Bronchial epithelial cell (primary cell): ENCODE measurements around the gene FGF19. TPM values are rescaled to one million over a fixed set of nuclear protein-coding genes. Genes with fewer than 3 reads are reported as not detected.
"Not testable (repeated sequence)": the region's sequence is repeated elsewhere in the genome, so short reads cannot be mapped to it uniquely, and the experiment has no call there.

ENCODE experiments used
- DNase-seq: peaks from one replicate; pipeline ENCODE4 v3.0.0-alpha.2; 2010; ENCODE audit warnings: low read depth
- FAIRE-seq: peaks from 2 replicates; lab custom pipeline; 2011; peaks lifted over from hg19 to GRCh38; lab: Jason Lieb, UNC
- H3K27me3 ChIP-seq: 2 replicates; pipeline ENCODE4 v1.5.1; 2011; ENCODE audit warnings: low read length; ENCODE audit not compliant: control insufficient read depth, insufficient read depth
- H3K36me3 ChIP-seq: 2 replicates; pipeline ENCODE4 v1.5.1; 2011; ENCODE audit warnings: low read length; ENCODE audit not compliant: control insufficient read depth, insufficient read depth
- H3K4me3 ChIP-seq: 2 replicates; pipeline ENCODE4 v1.5.1; 2011; ENCODE audit warnings: mild to moderate bottlenecking, low read depth, low read length, control low read depth
- total RNA-seq: library from RNA; depleted of rRNA; stranded (reverse); fragments of >200 nt; gene quantifications from 2 replicates; pipeline ENCODE4 v1.2.1, GENCODE V29; 2014
- TF ChIP-seq, protein P1 (sequence below): IDR thresholded peaks from 2 replicates; pipeline ENCODE4 v1.5.1; 2011; ENCODE audit warnings: mild to moderate bottlenecking, moderate library complexity, low read length, control low read depth, inconsistent platforms; ENCODE audit not compliant: insufficient read depth, severe bottlenecking

FGF19 gene
- total RNA-seq, 1 donor from 2014 or later = not detected

DNA sequence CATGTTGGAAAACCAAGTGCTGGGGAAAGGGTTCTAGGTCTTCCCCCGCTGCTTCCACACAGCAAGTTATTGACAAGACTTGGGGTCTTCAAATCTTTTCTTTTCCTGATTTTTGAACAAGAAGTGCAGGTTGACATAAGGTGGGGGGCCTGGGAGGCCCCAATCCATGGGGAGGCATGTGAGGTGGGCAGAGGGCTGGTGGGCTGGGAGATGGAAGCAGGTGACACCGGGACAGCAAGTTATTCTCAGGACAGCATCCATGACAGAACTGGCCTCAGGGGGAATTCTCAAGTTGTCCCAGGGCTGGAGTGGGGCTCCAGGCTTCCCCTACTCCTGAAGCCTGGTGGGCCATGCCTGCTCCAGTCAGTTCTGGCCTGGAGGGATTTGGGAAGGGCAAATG is 5.5 kb downstream of the FGF19 start:
- TF ChIP-seq, protein P1, sequence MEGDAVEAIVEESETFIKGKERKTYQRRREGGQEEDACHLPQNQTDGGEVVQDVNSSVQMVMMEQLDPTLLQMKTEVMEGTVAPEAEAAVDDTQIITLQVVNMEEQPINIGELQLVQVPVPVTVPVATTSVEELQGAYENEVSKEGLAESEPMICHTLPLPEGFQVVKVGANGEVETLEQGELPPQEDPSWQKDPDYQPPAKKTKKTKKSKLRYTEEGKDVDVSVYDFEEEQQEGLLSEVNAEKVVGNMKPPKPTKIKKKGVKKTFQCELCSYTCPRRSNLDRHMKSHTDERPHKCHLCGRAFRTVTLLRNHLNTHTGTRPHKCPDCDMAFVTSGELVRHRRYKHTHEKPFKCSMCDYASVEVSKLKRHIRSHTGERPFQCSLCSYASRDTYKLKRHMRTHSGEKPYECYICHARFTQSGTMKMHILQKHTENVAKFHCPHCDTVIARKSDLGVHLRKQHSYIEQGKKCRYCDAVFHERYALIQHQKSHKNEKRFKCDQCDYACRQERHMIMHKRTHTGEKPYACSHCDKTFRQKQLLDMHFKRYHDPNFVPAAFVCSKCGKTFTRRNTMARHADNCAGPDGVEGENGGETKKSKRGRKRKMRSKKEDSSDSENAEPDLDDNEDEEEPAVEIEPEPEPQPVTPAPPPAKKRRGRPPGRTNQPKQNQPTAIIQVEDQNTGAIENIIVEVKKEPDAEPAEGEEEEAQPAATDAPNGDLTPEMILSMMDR = no peak
- Histone ChIP-seq H3K4me3 (no peak overlapping the region), H3K27me3 (peaks cover 15% of the 10 kb centered on the region), H3K36me3 (no peaks in the 10 kb centered on the region)
- no peak for FAIRE-seq
- DNase-seq = no peak

DNA sequence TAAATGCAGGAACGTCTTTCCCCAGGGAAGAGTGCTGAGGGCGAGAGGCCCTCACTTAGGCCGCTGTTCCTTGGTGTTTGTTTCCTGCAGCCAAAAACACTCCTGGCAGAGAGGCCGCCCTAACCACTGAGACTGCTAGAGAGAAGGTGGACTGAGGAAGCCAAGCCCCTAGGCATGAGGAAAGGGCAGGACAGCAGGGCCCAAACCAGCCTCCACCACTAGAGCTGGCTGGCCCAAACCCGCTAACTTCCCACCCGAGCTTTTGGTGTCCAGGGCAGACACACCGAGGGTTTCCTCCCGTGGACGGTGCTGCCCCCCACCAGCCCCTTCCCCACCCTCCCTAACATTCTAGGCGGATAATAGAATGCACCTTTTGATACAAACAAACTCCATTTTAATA is 6.0 kb downstream of the FGF19 start:
- Histone ChIP-seq H3K36me3 (no peaks in the 10 kb centered on the region), H3K4me3 (no peak overlapping the region), H3K27me3 (peaks cover 10% of the 10 kb centered on the region)
- TF ChIP-seq, protein P1 = no peak
- FAIRE-seq (no peak), DNase-seq (no peak)

DNA sequence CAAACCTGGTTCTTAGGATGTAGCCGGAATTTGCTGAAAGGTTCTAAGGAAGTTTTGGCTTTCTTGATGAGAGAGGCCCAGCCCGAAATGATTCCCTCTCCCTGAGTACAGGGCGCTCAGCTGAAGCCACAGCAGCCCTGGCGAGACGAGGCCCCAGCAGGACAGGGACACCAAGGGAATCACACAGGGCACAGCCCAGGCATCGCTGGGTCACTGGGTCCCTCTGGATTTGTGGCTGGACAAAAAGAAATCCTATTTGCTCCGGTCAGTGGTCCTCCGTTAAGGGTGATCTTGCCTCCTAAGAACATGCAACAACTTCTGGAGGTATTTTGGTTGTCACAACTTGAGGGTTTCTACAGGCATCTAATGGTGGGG is 6.4 kb downstream of the FGF19 start:
- H3K4me3 ChIP-seq = no peak overlapping the region
- TF ChIP-seq, protein P1 = no peak
- peaks cover 6% of the 10 kb centered on the region for H3K27me3 ChIP-seq
- DNase-seq = no peak
- FAIRE-seq = no peak
- no peaks in the 10 kb centered on the region for H3K36me3 ChIP-seq

DNA sequence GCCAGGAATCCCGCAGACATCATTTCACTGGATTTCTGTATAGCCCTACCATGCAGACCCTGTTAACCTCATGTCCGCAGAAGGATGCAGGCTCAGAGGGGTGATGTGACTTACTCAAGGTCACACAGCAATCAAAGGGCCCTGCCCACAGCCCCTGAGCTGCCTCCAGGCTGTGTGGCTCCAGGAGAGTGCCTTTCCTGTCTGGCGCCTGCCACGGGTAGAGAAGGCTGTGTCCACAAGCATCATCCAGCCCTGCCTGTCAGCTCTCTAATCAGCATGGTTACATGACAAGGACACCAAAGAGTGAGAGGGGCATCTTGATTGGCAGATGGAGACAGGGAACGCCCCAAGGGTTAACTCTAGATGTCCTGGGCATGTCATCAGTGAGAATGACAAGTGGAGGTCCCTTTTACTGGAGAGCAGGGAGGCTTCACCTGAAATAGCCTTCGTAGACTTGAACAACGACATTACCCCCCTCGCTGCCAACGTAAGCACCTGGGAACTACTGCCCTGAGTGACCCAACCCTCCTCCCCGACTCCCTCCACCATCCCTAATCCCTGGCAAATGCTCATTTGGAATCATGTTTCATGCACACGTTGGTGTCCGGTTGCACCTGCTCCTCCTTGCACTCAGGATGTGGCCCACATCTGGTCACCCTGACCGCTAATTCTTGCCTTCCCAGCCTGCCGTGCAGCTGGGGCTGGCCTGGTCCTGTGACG is 6.9 kb downstream of the FGF19 start:
- peaks cover 2% of the 10 kb centered on the region for H3K27me3 ChIP-seq
- no peak overlapping the region for H3K4me3 ChIP-seq
- FAIRE-seq (no peak), DNase-seq (no peak)
- H3K36me3 ChIP-seq = no peaks in the 10 kb centered on the region
- TF ChIP-seq, protein P1 = no peak

DNA sequence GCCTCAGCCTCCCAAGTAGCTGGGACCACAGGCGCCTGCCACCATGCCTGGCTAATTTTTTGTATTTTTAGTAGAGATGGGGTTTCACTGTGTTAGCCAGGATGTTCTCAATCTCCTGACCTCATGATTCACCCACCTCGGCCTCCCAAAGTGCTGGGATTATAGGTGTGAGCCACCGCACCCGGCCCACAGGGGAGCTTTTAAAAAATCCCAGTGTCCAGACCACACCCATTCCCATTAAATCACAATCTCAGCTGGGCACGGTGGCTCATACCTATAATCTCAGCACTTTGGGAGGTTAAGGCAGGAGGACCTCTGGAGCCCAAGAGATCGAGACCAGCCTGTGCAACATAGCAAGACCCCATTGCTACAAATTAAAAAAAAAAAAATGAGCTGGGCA is 7.8 kb downstream of the FGF19 start:
- H3K27me3 ChIP-seq, H3K4me3 ChIP-seq, H3K36me3 ChIP-seq, DNase-seq, FAIRE-seq: not testable (repeated sequence)

DNA sequence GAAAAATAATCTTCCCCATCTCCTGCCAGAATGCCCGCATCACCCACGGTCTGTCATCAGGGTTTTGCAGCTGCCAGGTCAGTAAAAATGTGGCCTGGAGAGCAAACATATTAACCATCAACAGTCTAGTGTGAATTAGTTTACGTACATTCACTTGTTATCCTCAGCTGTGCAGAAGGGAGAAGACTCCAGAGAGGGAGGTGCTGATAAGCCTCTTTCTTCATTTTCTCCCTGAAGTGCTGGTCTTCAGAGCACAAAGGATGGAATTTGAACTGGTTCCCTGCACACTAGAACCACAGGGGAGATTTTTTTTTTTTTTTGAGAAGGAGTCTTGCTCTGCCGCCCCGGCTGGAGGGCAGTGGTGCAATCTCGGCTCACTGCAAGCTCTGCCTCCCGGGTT is 8.2 kb downstream of the FGF19 start:
- FAIRE-seq (no peak), DNase-seq (no peak)
- Histone ChIP-seq H3K4me3 (no peak overlapping the region), H3K27me3 (peaks cover 2% of the 10 kb centered on the region), H3K36me3 (no peaks in the 10 kb centered on the region)
- TF ChIP-seq, protein P1 = no peak
